ENCODE data around the gene TRHDE.

- TF ChIP-seq CTCF (IDR thresholded peaks at IDR 0.05; ENCODE audit: extremely low read depth in 1 of 2, insufficient read depth in 1 of 2, low read depth in 1 of 2, low read length in 2 of 2) (no peak), POLR2A (IDR thresholded peaks at IDR 0.05; ENCODE audit: low read depth, low read length) (no peak), POLR2AphosphoS5 (IDR thresholded peaks at IDR 0.05; ENCODE audit: insufficient read depth, low read depth, low read length) (no peak), EZH2 (IDR thresholded peaks at IDR 0.05; ENCODE audit: borderline replicate concordance, low read depth, low read length, severe bottlenecking) (no peak), FOS (IDR thresholded peaks at IDR 0.05; ENCODE audit: borderline replicate concordance, insufficient read depth, low read length) (no peak), MYC (IDR thresholded peaks at IDR 0.05; ENCODE audit: low read depth, low read length) (no peak), GATA2 (IDR thresholded peaks at IDR 0.05; ENCODE audit: insufficient read depth, insufficient read length, low read depth, low read length) (no peak)
Measured at GRCh38 chr12:72369423-72369959, 97.3 kb downstream of the TRHDE start.
